ENCODE results near the gene KCNAB3.

Gene KCNAB3

GRCh38 chr17:7944326-7944725 is 14.7 kb upstream of the KCNAB3 start:
- no peak for TF ChIP-seq ZNF184 (tag by site-specific recombination; IDR thresholded peaks at IDR 0.05)
- no peak for TF ChIP-seq ZNF704 (tag by site-specific recombination; IDR thresholded peaks at IDR 0.05)
- no peak for TF ChIP-seq SCRT1 (tag by site-specific recombination; IDR thresholded peaks at IDR 0.05; ENCODE audit: borderline replicate concordance)
- no peak for TF ChIP-seq ZBTB17 (tag by site-specific recombination; IDR thresholded peaks at IDR 0.05)
- no peak for TF ChIP-seq ZNF645 (tag by site-specific recombination; IDR thresholded peaks at IDR 0.05)
- TF ChIP-seq ZNF521 (tag by site-specific recombination; IDR thresholded peaks at IDR 0.05) = no peak
- TF ChIP-seq ZNF621 (tag by site-specific recombination; IDR thresholded peaks at IDR 0.05) = no peak
- TF ChIP-seq ZIC2 (tag by site-specific recombination; IDR thresholded peaks at IDR 0.05) = no peak
- no peak for TF ChIP-seq ZNF169 (tag by site-specific recombination; IDR thresholded peaks at IDR 0.05)
- TF ChIP-seq ZSCAN16 (tag by site-specific recombination; IDR thresholded peaks at IDR 0.05) = no peak
- TF ChIP-seq ZNF19 (tag by site-specific recombination; IDR thresholded peaks at IDR 0.05; ENCODE audit: low read depth) = no peak
- ChIA-PET POLR2A (interaction anchor here (2.0 to 3.1 kb wide), 2 partner anchors 12 to 29 kb away, joined by 4 to 22 read pairs; partner anchors contain the start of genes CNTROB, RNF227 and TRAPPC1), CTCF (interaction anchor here (1.2 to 1.9 kb wide), 4 partner anchors 45 to 113 kb away, joined by 3 to 9 read pairs (median 4); no protein-coding TSS in a partner anchor)
- no peaks in the 10 kb centered on the region for H3K4me1 ChIP-seq (ENCODE audit: control insufficient read depth, insufficient read depth, low read length)
- H3K27ac ChIP-seq (ENCODE audit: extremely low read depth, low read depth, low read length) = no peak overlapping the region
- no peak overlapping the region for H3K4me3 ChIP-seq (ENCODE audit: low read depth, low read length)
- no peaks in the 10 kb centered on the region for H3K9me3 ChIP-seq (ENCODE audit: control insufficient read depth, insufficient read depth, low read depth, low read length)
- H3K36me3 ChIP-seq (ENCODE audit: control insufficient read depth in 2 of 2, insufficient read depth in 1 of 2, low read length in 2 of 2) = peaks cover 87 to 92% of the 10 kb centered on the region in 2 experiments

GRCh38 chr17:7943291-7943690 is 13.6 kb upstream of the KCNAB3 start:
- H3K4me3 ChIP-seq (ENCODE audit: low read depth, low read length) = no peak overlapping the region
- no peaks in the 10 kb centered on the region for H3K4me1 ChIP-seq (ENCODE audit: control insufficient read depth, insufficient read depth, low read length)
- CTCF ChIA-PET = interaction anchor here (0.6 to 1.9 kb wide), 4 partner anchors 46 to 328 kb away, joined by 4 to 9 read pairs (median 4); no protein-coding TSS in a partner anchor
- POLR2A ChIA-PET = interaction anchor here (3.1 kb wide), 1 partner anchor 11 kb away, joined by 22 read pairs; the partner anchor contains the start of genes CNTROB and TRAPPC1
- peaks cover 86 to 90% of the 10 kb centered on the region in 2 experiments for H3K36me3 ChIP-seq (ENCODE audit: control insufficient read depth in 2 of 2, insufficient read depth in 1 of 2, low read length in 2 of 2)
- no peaks in the 10 kb centered on the region for H3K9me3 ChIP-seq (ENCODE audit: control insufficient read depth, insufficient read depth, low read depth, low read length)
- H3K27ac ChIP-seq (ENCODE audit: extremely low read depth, low read depth, low read length) = no peak overlapping the region
- TF ChIP-seq KLF8 (tag by site-specific recombination; IDR thresholded peaks at IDR 0.05) = no peak
- no peak for TF ChIP-seq ZNF624 (tag by site-specific recombination; IDR thresholded peaks at IDR 0.05)
- TF ChIP-seq TRIM28 (IDR thresholded peaks at IDR 0.05; ENCODE audit: borderline replicate concordance, low read length) = no peak
- TF ChIP-seq ZBTB20 (tag by site-specific recombination; IDR thresholded peaks at IDR 0.05) = no peak
- TF ChIP-seq ZSCAN18 (tag by site-specific recombination; IDR thresholded peaks at IDR 0.05) = no peak
- TF ChIP-seq ZNF121 (tag by site-specific recombination; IDR thresholded peaks at IDR 0.05) = no peak
- no peak for TF ChIP-seq ZNF473 (tag by site-specific recombination; IDR thresholded peaks at IDR 0.05)
- TF ChIP-seq ZSCAN30 (tag by site-specific recombination; IDR thresholded peaks at IDR 0.05) = no peak
- no peak for TF ChIP-seq ZBTB44 (tag by site-specific recombination; IDR thresholded peaks at IDR 0.05)
- no peak for TF ChIP-seq ZNF169 (tag by site-specific recombination; IDR thresholded peaks at IDR 0.05)
- TF ChIP-seq ZNF664 (tag by site-specific recombination; IDR thresholded peaks at IDR 0.05) = no peak
- no peak for TF ChIP-seq ZNF433 (tag by site-specific recombination; IDR thresholded peaks at IDR 0.05; ENCODE audit: low read depth)
- no peak for TF ChIP-seq KLF1 (tag by site-specific recombination; IDR thresholded peaks at IDR 0.05)
- no peak for TF ChIP-seq AEBP2 (tag by site-specific recombination; IDR thresholded peaks at IDR 0.05; ENCODE audit: borderline replicate concordance)
- TF ChIP-seq MYNN (tag by site-specific recombination; IDR thresholded peaks at IDR 0.05; ENCODE audit: borderline replicate concordance) = no peak

Measured in HEK293 (cell line).